HepG2 (cell line): ENCODE data around the gene PEX19. TPM values are rescaled to one million over a fixed set of nuclear protein-coding genes. Genes with fewer than 3 reads are reported as not detected.

Experiments
- ATAC-seq: fragments of 200-7000 bp; cut with Tn5 transposase; 3 replicates; pipeline ENCODE4 v1.9.1; 2020; ENCODE audit warnings: mild to moderate bottlenecking, moderate library complexity
- BruUV-seq: library from RNA; stranded (reverse); fragments of 400-500 nt; replicated peaks from 2 replicates; lab custom pipeline; 2021; lab: Mats Ljungman, UMichigan
- CTCF ChIA-PET: fragments of 300-600 bp; formaldehyde crosslinking; extraction: SDS; loops from one replicate; lab custom pipeline; 2021; ENCODE audit warnings: low total read pairs, inconsistent platforms, low intra/inter-chr PET ratio; lab: Yijun Ruan, JAX
- POLR2A ChIA-PET: fragments of 350-600 bp; sonication (Branson Sonifier 250); formaldehyde crosslinking; loops from one replicate; lab custom pipeline; 2020; ENCODE audit warnings: antibody characterized with exemption, inconsistent platforms; lab: Yijun Ruan, JAX
- DNase-seq: peaks from one replicate; pipeline ENCODE4 v3.0.0-alpha.2; 2015; ENCODE audit warnings: low spot score
- FAIRE-seq: peaks from 3 replicates; lab custom pipeline; 2011; peaks lifted over from hg19 to GRCh38; lab: Jason Lieb, UNC
- H2AFZ ChIP-seq: one replicate; pipeline ENCODE4 v1.6.1; 2011; ENCODE audit warnings: low read length, inconsistent platforms
- H3K27ac ChIP-seq: fragments of 300-600 bp; 3 replicates; pipeline ENCODE4 v1.8.0; 2011; ENCODE audit warnings: mixed run types, mild to moderate bottlenecking, mixed read lengths, low read length, inconsistent platforms; ENCODE audit not compliant: insufficient read depth; ENCODE audit errors: extremely low read length
- H3K27me3 ChIP-seq, 2 experiments: fragments of 200-600 bp in 1 of 2; 2 replicates in 1 of 2; 3 replicates in 1 of 2; pipeline versions ENCODE4 v1.6.0 to v1.8.0; 2011; ENCODE audit warnings: low read length in 2 of 2, mild to moderate bottlenecking in 2 of 2, moderate library complexity in 2 of 2, inconsistent platforms in 1 of 2; ENCODE audit not compliant: insufficient read depth in 2 of 2, control insufficient read depth in 1 of 2
- H3K36me3 ChIP-seq, 2 experiments: fragments of 200-600 bp in 1 of 2; replicated peaks in 1 of 2; 2 replicates in 1 of 2; 3 replicates in 1 of 2; pipeline versions ENCODE4 v1.5.1 to v1.8.0; 2011; ENCODE audit warnings: low read length in 2 of 2, inconsistent platforms in 1 of 2; ENCODE audit not compliant: insufficient read depth in 2 of 2, control insufficient read depth in 1 of 2
- H3K4me1 ChIP-seq: 2 replicates; pipeline ENCODE4 v1.5.1; 2012; ENCODE audit warnings: low read length, inconsistent platforms; ENCODE audit not compliant: insufficient read depth
- H3K4me2 ChIP-seq: 2 replicates; pipeline ENCODE4 v1.6.0; 2011; ENCODE audit warnings: low read depth, low read length, inconsistent platforms
- H3K4me3 ChIP-seq, 3 experiments: fragments of 200-600 bp in 1 of 3; sonication (generic), shearing (Covaris generic) in 1 of 3; replicated peaks in 1 of 3; 2 replicates each; pipeline ENCODE4 v1.5.1; 2011 to 2016; ENCODE audit warnings: low read length in 3 of 3, inconsistent platforms in 2 of 3, low read depth in 2 of 3, mild to moderate bottlenecking in 2 of 3, control low read depth in 1 of 3, mixed read lengths in 1 of 3; ENCODE audit not compliant: insufficient read depth in 1 of 3
- H3K79me2 ChIP-seq: one replicate; pipeline ENCODE4 v1.6.1; 2011; ENCODE audit warnings: low read length, inconsistent platforms; ENCODE audit not compliant: insufficient read depth
- H3K9ac ChIP-seq: 2 replicates; pipeline ENCODE4 v1.6.0; 2011; ENCODE audit warnings: mild to moderate bottlenecking, low read depth, low read length, inconsistent platforms; ENCODE audit not compliant: insufficient read depth
- H3K9me3 ChIP-seq: 2 replicates; pipeline ENCODE4 v1.5.1; 2012; ENCODE audit warnings: mild to moderate bottlenecking, low read length
- H4K20me1 ChIP-seq: 2 replicates; pipeline ENCODE4 v1.6.0; 2011; ENCODE audit warnings: inconsistent platforms, mild to moderate bottlenecking, low read length, moderate library complexity; ENCODE audit not compliant: insufficient read depth
- ARNT ChIP-seq: fragments of 450-650 bp; IDR thresholded peaks from 2 replicates; pipeline ENCODE4 v1.6.1; 2017
- CBFB ChIP-seq: sonication (generic); formaldehyde crosslinking; IDR thresholded peaks from 2 replicates; pipeline ENCODE4 v1.4.0; 2020; ENCODE audit warnings: missing genetic modification reagents
- EEA1 ChIP-seq: sonication (generic); formaldehyde crosslinking; IDR thresholded peaks from 2 replicates; pipeline ENCODE4 v1.5.1; 2020; ENCODE audit warnings: mild to moderate bottlenecking, missing genetic modification reagents, borderline replicate concordance
- PAF1 ChIP-seq: IDR thresholded peaks from 2 replicates; pipeline ENCODE4 v1.6.1; 2016; ENCODE audit warnings: missing genetic modification reagents, missing compliant biosample characterization
- SETDB1 ChIP-seq: sonication (generic); formaldehyde crosslinking; IDR thresholded peaks from 2 replicates; pipeline ENCODE4 v1.5.1; 2020; ENCODE audit warnings: missing genetic modification reagents, mild to moderate bottlenecking, borderline replicate concordance
- ZBTB1 ChIP-seq: sonication (generic); formaldehyde crosslinking; IDR thresholded peaks from 2 replicates; pipeline ENCODE4 v1.4.0; 2020; ENCODE audit warnings: missing genetic modification reagents, borderline replicate concordance
- ZNF3 ChIP-seq: IDR thresholded peaks from 2 replicates; pipeline ENCODE4 v1.7.0; 2017; ENCODE audit warnings: inconsistent platforms
- ZNF343 ChIP-seq: sonication (generic); formaldehyde crosslinking; IDR thresholded peaks from 2 replicates; pipeline ENCODE4 v1.4.0; 2020; ENCODE audit warnings: mild to moderate bottlenecking, missing genetic modification reagents
- ZNF496 ChIP-seq: sonication (generic); formaldehyde crosslinking; IDR thresholded peaks from 2 replicates; pipeline ENCODE4 v1.8.1; 2023; ENCODE audit warnings: mild to moderate bottlenecking, moderate library complexity, missing genetic modification reagents; ENCODE audit not compliant: insufficient replicate concordance
- ZNF543 ChIP-seq: sonication (generic); formaldehyde crosslinking; IDR thresholded peaks from 2 replicates; pipeline ENCODE4 v1.4.0; 2020; ENCODE audit warnings: mild to moderate bottlenecking, missing genetic modification reagents
- ZNF547 ChIP-seq: sonication (generic); formaldehyde crosslinking; IDR thresholded peaks from 2 replicates; pipeline ENCODE4 v1.5.1; 2020; ENCODE audit warnings: mild to moderate bottlenecking, missing genetic modification reagents
- ZNF614 ChIP-seq: IDR thresholded peaks from 2 replicates; pipeline ENCODE4 v1.6.1; 2018; ENCODE audit warnings: missing biosample characterization, missing genetic modification reagents, inconsistent platforms, borderline replicate concordance
- ZNF850 ChIP-seq: sonication (generic); formaldehyde crosslinking; conservative IDR thresholded peaks from 2 replicates; pipeline ENCODE4 v1.9.0; 2021; ENCODE audit warnings: mild to moderate bottlenecking, missing genetic modification reagents
- WGBS: methylation state at CpG from one replicate; pipeline ENCODE4 v1.1.6; 2017; ENCODE audit warnings: low lambda C conversion rate; 5-methylcytosine and 5-hydroxymethylcytosine counted together
- in situ Hi-C: cut with HindIII; loops from 2 replicates; pipeline ENCODE4 v1.10.0; 2017; ENCODE audit warnings: low pct_unique_long_range_greater_than_20kb; ENCODE audit not compliant: extremely low pct_ligation_motif_present
- intact Hi-C: fragments of 100-400 bp; cut with micrococcal nuclease; formaldehyde crosslinking; loops from one replicate; pipeline ENCODE4 v1.10.0; 2022; ENCODE audit not compliant: unreplicated experiment
- polyA plus RNA-seq, 8 experiments: library from polyadenylated mRNA; depleted of rRNA in 3 of 8; stranded (reverse) in 7 of 8; unstranded in 1 of 8; fragments of >200 nt; fragmentation: Illumina TruSeq in 4 of 8; extraction: Trizol in 4 of 8; gene quantifications; 2 replicates each; pipeline versions ENCODE4 v1.2.1 to v1.2.3, GENCODE V29; 2011 to 2016; ENCODE audit warnings: low read depth in 4 of 8, missing spikeins in 1 of 8, mixed read lengths in 1 of 8; ENCODE audit not compliant: insufficient read depth in 1 of 8
- total RNA-seq, 5 experiments: library from RNA; depleted of rRNA; stranded (reverse); fragments of >200 nt; fragmentation: Illumina TruSeq; extraction: Trizol; gene quantifications; 2 replicates each; pipeline ENCODE4 v1.2.3, GENCODE V29; 2016; ENCODE audit warnings: low read depth in 1 of 5
- TF ChIP-seq, protein P1 (sequence below): sonication (generic); formaldehyde crosslinking; IDR thresholded peaks from 2 replicates; pipeline ENCODE4 v1.9.0; 2021; ENCODE audit warnings: missing genetic modification reagents, mild to moderate bottlenecking, borderline replicate concordance
- TF ChIP-seq, protein P2 (sequence below): sonication (generic); formaldehyde crosslinking; IDR thresholded peaks from 2 replicates; pipeline ENCODE4 v1.4.0; 2020; ENCODE audit warnings: missing genetic modification reagents
- TF ChIP-seq, protein P3 (sequence below), 2 experiments: sonication (generic) in 1 of 2; formaldehyde crosslinking in 1 of 2; IDR thresholded peaks; 2 replicates each; pipeline versions ENCODE4 v1.5.1 to v1.6.1; 2011 to 2020; ENCODE audit warnings: borderline replicate concordance in 1 of 2, low read depth in 1 of 2, low read length in 1 of 2, mild to moderate bottlenecking in 1 of 2, missing genetic modification reagents in 1 of 2, moderate library complexity in 1 of 2
- TF ChIP-seq, protein P4 (sequence below): IDR thresholded peaks from 2 replicates; pipeline ENCODE4 v1.6.1; 2018; ENCODE audit warnings: missing genetic modification reagents

The PEX19 gene
- total and polyA plus RNA-seq, 2 of the 13 experiments (the other 11 are each of a cell fraction or from before 2014, with no cell fraction given) = 47.0 to 51.8 TPM

DNA sequence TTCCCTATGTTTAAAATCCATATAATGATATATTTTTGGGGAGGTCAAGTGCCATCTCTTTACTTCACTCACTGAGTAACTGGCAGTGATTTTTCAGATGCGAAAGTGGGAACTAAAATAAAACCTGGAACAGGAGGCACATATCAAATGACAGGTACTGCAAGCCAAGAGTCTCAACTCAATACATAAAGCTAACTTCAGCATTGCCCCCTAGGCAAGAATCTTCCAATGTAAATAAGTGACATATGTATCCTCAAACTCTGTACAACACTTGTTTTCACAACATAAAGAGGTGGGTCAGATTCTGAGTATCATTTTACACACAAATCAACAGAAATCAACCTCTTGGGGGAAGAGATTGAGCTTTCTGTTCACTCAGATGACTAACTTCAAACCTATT is 40.7 kb downstream of the PEX19 start:
- BruUV-seq = no TSS peak
- H4K20me1 ChIP-seq = no peaks in the 10 kb centered on the region
- DNase-seq = no peak
- H2AFZ ChIP-seq = no peak overlapping the region
- in situ Hi-C loops = no loop called here
- H3K79me2 ChIP-seq = peaks cover 29% of the 10 kb centered on the region
- H3K9ac ChIP-seq = no peak overlapping the region
- peaks cover 11 to 38% of the 10 kb centered on the region in 2 experiments; a peak in 4 of 5 replicates for H3K36me3 ChIP-seq
- no peak overlapping the region for H3K4me2 ChIP-seq
- H3K4me1 ChIP-seq = no peaks in the 10 kb centered on the region
- H3K9me3 ChIP-seq = no peaks in the 10 kb centered on the region
- no peak overlapping the region for H3K27ac ChIP-seq
- CTCF ChIA-PET = no interaction called here
- ATAC-seq = no peak
- POLR2A ChIA-PET = no interaction called here
- no peak for FAIRE-seq
- no peak overlapping the region for H3K4me3 ChIP-seq
- WGBS = 100% methylated on average over 1 of the region's 1 CpG
- intact Hi-C loops = no loop called here
- H3K27me3 ChIP-seq = no peaks in the 10 kb centered on the region
- no peak for TF ChIP-seq ZNF496
- no peak for TF ChIP-seq ZNF543
- no peak for TF ChIP-seq ZNF547 (CRISPR knock-in tag)
- TF ChIP-seq ZNF343 = no peak
- TF ChIP-seq CBFB (CRISPR knock-in tag) = no peak
- no peak for TF ChIP-seq ZNF614 (CRISPR knock-in tag)
- TF ChIP-seq SETDB1 (CRISPR knock-in tag) = no peak
- no peak for TF ChIP-seq PAF1 (CRISPR knock-in tag)
- TF ChIP-seq, protein P1, sequence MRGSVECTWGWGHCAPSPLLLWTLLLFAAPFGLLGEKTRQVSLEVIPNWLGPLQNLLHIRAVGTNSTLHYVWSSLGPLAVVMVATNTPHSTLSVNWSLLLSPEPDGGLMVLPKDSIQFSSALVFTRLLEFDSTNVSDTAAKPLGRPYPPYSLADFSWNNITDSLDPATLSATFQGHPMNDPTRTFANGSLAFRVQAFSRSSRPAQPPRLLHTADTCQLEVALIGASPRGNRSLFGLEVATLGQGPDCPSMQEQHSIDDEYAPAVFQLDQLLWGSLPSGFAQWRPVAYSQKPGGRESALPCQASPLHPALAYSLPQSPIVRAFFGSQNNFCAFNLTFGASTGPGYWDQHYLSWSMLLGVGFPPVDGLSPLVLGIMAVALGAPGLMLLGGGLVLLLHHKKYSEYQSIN (CRISPR knock-in tag) = no peak
- TF ChIP-seq, protein P2, sequence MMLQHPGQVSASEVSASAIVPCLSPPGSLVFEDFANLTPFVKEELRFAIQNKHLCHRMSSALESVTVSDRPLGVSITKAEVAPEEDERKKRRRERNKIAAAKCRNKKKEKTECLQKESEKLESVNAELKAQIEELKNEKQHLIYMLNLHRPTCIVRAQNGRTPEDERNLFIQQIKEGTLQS (CRISPR knock-in tag) = no peak
- TF ChIP-seq, protein P3, sequence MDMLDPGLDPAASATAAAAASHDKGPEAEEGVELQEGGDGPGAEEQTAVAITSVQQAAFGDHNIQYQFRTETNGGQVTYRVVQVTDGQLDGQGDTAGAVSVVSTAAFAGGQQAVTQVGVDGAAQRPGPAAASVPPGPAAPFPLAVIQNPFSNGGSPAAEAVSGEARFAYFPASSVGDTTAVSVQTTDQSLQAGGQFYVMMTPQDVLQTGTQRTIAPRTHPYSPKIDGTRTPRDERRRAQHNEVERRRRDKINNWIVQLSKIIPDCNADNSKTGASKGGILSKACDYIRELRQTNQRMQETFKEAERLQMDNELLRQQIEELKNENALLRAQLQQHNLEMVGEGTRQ (IDR thresholded peaks at IDR 0.05; ENCODE audit: low read depth, low read length) = no peak
- TF ChIP-seq, protein P3 (CRISPR knock-in tag; IDR thresholded peaks at IDR 0.05; ENCODE audit: borderline replicate concordance) = no peak
- no peak for TF ChIP-seq EEA1
- TF ChIP-seq ARNT = no peak
- no peak for TF ChIP-seq ZBTB1 (CRISPR knock-in tag)
- TF ChIP-seq, protein P4, sequence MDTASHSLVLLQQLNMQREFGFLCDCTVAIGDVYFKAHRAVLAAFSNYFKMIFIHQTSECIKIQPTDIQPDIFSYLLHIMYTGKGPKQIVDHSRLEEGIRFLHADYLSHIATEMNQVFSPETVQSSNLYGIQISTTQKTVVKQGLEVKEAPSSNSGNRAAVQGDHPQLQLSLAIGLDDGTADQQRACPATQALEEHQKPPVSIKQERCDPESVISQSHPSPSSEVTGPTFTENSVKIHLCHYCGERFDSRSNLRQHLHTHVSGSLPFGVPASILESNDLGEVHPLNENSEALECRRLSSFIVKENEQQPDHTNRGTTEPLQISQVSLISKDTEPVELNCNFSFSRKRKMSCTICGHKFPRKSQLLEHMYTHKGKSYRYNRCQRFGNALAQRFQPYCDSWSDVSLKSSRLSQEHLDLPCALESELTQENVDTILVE = no peak
- TF ChIP-seq ZNF850 = no peak
- no peak for TF ChIP-seq ZNF3 (CRISPR knock-in tag)
- TF ChIP-seq, all 625 proteins: peak for 0
